NCI-H748 treated with DMSO at 0.1 percent for 48 hours (cell line): ENCODE data around the gene TBK1.

ENCODE experiments used
- DNase-seq: peaks from one replicate; lab custom pipeline; 2025; lab: John Stamatoyannopoulos, UW

TBK1 gene

DNA sequence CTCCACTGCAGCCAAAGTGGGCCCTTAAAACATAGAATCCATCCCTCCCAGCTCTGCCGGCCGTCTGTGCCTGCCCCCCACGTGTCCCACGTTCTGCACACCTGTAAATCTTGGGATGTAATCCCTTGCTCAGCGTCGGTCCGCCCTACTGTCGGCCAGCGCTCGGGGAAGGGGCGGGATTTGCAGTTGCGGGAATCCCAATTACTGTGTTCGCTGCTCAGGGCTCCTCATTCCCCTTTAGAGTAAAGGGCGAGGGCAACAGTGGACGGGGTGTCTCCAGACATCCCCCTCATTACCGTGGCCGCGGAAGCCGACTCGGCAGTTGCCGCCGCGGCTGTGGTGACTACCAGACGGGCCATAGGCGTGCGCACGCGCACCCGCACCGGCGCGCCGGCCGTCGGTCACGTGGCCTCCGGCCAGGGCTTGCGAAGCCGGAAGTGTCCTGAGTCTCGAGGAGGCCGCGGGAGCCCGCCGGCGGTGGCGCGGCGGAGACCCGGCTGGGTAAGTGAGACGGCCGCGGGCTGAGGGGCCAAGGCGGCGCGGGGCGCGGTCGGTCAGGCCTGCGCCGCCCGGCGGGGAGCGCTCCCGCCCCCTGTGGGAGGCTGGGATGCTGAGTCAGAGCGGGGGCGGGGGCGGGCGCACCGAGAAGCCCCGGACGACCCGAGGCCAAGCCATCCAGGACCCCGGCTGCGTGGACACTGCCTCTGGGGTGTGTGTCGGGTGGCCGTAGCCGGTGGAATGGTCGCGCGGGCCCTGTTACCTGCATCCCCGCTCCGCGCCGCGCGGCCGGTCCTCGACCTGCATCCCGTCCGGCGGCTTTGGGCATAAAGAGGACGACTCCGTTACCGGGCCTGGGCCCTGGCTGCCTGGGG is at the start of gene TBK1:
TBK1 (plus strand) TSS at position 434 of the 872 bp plus-strand sequence. CDS start 3,751 bp downstream, outside the sequence.
- peak; percentile 66 for DNase-seq

DNA sequence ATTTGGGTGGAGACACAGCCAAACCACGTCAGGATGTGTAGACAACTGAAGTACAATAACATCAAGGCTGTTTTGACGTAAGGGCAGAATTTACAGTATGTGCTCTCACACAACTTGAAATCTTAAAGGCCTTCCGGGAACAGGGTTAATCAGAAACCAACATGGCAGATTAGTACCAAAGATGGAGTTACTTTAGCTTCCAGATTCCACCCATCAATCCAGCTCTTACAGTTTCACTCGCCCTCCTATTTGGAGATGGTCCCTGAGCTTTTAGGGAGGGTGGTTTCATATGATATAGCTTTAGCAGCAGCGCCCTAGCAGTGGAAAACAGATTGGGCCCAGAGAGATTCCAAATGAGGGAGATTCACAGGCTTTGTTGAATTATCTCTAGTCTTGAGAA is 49.7 kb upstream of the TBK1 start:
- no peak for DNase-seq

DNA sequence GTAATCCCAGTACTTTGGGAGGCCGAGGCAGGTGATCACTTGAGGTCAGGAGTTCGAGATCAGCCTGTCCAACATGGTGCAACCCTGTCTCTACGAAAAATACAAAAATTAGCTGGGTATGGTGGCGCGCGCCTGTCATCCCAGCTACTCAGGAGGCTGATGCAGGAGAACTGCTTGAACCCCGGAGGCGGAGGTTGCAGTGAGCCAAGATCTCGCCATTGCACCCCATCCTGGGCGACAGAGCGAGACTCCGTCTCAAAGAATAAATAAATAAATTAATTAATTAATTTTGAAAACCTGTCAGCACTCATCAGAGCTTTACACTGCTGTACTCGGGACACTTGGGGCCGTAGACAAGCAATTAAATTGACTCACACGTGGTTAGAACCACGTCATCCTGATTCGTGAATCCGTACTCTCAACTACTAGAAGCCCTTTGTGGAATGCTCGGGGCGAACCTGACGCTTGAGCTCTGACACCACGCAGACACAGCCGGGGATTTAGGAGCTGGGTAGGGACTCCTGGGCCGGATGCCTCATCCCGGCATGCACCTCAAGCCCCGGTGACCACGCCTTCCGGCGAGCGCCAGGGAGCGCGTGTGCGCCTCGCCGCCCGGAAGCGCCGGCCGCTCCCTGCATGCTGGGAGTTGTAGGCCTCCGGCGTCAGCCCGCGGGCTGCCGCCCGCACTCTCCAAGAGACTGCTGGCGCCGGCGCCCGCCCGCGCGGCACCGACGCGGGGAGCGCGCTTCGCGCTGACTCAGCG is 48.0 kb upstream of the TBK1 start, which contains the start of gene XPOT:
XPOT (plus strand) TSS at position 686 of the 763 bp plus-strand sequence. CDS start 5,644 bp downstream, outside the sequence.
- DNase-seq, result peak; percentile 91

DNA sequence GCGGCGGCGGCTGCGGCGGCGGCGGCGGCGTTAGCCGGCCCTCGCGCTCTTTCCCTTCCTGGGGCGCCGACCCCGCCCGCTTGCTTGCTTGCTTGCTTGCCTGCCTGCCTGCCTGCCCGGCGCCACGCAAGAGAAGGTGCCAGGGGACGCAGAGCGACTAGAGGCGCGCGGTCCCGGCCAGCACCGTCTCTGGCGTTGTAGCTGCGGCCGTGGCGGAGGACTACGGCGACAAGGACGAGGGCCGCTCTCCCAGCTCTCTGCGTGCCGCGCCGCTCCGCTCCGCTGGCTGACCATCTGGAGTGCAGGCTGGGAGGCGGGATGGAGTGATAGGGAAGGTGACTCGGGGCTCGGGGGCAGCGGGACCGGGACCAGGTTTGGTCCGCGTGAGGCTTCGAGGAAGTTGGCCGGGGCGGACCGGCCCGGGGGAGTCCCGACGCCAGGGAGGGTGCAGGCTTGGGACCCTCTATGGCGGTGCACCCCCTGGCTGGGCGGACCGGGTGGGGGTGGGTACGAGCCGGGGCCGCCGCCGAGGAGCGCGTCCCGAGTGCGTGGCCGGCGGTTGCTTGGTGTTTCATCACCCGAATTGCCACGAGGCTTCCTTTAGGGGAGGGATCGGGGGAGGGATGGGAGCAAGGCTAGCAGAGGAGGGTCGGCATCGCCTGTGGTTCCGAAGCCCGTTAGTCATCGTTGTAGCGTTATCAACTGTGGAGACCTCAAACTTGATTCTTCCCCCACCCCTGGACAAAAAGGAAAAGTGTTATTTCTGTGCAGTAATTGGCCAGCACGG is 47.3 kb upstream of the TBK1 start:
- peak; percentile 4 for DNase-seq

DNA sequence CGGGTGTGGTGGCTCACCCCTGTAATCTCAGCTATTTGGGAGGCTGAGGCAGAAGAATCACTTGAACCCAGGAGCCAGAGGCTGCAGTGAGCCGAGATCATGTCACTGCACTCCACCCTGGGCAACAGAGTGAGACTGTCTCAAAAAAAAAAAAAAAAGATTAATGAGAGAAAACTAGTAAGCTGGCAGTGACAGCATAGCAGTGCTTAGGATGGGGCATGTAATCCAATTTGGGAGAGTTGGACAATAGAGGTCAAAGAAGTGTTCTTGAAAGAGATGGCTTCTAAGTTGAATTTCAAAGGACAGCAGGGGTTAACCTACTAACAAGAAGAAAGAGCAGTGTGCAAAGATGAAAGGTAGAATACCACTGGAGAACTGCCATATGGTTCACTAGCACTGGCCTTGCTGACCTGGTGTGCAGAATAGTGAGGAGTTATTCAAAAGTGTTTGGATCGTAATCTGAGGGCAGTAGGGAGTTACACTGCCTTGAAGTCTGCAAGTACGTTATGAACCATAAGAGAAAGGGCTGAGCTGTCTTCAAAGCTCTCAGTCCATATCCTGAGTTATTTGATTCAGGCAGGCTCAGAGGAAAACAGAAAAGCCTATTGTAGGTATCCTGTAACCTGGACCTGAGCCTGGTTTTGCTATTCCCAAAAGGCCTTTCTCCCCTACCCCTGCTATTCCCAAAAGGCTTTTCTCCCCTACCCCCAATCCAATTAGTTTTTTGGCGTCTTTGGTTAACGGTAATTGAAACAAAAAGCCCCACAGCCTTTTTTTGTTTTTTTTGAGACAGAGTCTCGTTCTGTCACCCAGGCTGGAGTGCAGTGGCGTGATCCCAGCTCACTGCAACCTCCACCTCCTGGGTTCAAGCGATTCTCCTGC is 44.3 kb upstream of the TBK1 start:
- no peak for DNase-seq

DNA sequence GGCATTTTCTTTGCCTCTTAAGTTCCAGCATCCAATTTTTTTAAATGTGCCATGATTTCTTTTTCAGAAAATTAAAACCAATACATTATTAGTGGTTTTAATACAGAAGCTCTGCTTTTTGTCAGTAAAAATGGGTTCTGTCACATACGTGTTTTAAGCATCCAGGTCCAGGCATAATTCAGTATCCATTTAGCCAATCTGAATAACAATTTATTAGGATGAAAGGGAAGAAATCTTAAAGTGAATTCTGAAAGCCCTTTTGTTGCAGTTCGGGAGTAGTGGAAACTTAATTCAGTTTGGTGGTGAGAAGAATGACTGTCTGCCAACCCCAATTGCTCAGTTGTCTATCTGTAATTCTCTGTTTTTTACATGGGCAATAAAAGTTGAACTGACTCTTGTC is 40.5 kb upstream of the TBK1 start:
- DNase-seq, result no peak

DNA sequence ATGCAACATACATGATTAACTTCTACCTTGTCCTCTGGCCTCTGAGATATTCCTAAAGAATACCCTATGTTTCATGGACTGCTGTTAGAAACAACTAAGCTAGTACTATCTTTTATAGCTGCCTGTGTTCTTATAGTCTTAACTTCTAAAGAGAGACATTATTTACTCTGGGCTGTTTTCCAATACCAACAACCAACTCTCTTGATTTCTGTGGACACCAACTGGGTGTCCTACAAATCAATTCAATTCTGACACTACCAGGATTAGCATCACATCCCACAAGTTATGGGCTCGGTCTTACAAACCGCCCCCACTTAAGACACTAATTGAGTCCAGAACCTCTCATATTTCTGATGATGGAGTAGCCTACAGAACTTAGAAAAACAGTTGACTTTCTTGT is 39.5 kb upstream of the TBK1 start:
- no peak for DNase-seq

DNA sequence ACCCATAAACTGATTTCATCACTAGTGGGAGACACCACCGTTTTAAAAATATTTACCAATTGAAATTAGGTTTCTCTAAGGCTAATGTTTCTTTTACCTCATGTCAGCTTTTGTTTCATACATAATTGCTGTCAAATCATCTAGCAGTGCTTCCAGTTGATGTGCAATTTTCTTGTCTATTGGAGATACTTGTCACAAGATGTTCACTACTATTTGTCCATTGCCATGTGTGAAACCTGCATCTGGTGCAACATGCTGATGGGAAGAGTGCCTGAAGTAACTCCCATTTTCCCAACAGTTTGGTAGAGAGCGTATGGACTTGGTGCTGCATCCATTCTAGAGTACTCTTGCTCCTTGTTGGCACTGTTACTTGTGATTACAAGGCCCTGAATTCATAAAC is 38.0 kb upstream of the TBK1 start:
- DNase-seq, result no peak

DNA sequence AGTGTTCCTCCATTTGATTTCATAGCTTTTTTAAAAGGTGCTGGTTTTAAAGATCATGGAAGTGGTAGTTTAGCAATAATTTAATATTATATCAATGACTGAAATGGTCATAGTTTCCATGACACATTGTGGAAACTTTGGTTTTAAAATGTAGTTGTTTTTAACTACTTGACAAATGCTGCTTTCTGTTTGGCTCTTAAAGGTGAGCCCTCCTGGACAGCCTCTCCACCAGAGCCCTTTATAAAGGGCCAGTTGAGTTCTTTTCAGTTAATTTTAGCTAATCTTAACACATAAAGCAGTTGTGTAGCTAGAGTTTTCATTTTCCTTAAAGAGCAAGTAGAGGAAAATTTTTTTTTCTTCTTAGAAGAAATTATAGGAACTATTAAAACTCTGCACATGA is 33.7 kb upstream of the TBK1 start:
- DNase-seq, result no peak

DNA sequence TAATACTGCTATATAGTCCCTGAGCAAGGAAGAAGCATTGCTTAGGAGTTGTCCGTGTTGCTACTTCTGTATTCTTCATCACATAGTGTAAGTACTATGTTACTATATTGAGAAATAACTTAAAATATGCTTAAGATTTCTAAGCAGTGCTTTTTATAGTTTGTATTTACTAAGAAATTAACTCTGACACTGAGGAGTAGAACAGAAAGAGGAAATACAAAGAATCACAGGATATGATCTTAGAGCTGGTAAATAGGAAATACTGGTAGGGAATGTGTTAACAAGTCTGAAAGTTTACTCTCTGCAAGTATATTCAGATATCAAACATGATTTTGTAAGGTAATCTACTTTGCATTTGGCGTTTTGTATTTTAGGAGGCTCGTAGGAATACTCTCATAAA is 32.2 kb upstream of the TBK1 start:
- no peak for DNase-seq

DNA sequence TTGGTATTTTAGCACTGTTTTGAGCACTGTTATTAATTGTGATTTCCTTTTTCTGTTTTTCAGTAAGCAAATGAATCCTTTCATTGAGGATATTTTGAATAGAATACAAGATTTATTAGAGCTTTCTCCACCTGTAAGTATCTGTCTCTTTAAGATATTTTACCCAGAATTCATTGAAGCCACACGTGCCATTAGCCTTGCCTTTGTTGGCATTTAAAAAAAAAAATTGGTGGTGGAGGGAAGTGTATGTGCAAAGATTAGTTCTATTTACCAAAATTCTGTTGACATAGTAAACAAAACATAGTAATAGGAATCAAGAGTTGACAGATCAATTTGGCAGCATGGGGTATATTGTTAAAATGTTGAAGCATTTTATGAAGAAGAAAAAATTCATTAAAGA is 23.9 kb upstream of the TBK1 start:
- no peak for DNase-seq

DNA sequence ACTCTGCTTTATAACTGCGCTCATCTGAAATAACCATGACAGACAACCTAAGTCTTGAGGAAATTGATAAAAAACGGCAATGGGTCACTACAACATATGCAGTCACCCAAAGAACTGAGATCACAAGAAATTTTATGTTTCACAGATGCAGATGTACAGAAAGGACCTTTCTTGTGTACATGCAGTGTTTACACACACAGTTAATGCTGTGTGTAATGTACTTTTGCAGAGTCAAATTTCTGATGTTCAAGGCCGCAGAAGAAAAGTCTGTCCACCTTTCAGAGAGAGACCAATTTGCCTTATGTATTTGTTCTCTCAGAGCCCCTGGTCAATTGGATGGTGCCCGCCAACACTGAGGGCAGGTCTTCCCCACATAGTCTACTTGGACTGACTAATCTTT is 23.0 kb upstream of the TBK1 start:
- DNase-seq, result no peak

DNA sequence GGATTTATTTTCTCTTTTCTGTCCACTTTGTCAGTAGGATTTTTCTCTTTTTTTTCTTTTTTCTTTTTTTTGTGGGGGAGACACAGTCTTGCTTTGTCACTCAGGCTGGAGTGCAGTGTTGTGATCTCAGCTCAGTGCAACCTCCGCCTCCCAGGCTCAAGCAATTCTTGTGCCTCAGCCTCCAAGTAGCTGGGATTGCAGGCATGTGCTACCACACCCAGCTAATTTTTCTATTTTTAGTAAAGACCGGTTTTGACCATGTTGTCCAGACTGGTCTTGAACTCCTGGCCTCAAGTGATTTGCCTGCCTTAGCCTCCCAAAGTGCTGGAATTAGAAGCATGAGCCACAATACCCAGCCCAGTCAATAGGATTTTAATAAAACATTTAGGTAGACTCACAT is 21.0 kb upstream of the TBK1 start:
- no peak for DNase-seq

DNA sequence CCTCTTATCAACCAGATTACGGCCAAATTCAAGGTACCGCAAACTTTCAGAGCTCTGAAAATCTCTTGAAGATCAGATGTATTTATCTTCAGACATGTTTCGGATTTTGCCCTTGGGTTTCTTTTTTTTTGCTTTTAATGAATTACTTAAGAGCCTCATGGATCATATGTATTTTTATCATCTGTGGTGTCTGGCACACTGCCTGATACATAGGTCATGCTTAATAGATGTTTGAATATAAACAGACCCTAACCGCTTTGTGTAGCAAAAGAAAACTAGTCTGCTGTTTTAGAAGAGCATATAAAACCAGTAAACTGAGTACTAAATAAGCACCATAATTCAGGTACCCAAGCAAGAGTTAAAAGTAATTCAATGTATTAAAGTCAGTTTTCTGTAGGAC is 20.1 kb upstream of the TBK1 start:
- no peak for DNase-seq

DNA sequence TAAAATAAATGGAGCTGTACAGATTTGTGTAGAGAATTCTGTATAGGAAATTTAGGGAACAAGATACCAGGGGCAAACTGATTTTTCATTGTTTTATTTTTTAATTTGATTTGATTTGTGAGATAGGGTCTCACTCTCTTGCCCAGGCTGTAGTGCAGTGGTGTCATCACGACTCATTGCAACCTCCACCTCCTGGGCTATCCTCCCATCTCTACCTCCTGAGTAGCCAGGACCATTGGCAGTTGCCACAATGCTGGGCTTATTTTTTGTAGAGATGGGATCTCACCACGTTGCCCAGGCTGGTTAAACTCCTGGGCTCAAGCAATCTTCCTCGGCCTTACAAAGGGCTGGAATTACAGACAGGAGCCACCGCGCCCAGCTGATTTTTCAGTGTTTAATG is 18.0 kb upstream of the TBK1 start:
- DNase-seq, result no peak

DNA sequence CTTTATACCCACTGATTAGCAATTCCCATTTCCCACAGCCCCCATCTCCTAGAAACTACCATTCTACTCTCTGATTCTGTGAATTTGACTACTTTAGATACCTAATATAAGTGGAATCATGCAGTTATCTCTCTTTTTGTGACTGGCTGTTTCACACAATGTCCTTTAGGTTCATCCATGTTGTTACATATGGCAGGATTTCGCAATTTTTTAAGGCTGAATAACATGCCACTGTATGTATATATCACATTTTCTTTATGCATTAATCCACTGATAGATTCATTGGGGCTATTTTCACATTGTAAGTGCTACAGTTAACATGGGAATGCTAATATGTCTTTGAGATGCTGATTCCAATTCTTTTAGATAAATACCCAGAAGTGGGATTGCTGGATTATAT is 11.8 kb upstream of the TBK1 start:
- no peak for DNase-seq

DNA sequence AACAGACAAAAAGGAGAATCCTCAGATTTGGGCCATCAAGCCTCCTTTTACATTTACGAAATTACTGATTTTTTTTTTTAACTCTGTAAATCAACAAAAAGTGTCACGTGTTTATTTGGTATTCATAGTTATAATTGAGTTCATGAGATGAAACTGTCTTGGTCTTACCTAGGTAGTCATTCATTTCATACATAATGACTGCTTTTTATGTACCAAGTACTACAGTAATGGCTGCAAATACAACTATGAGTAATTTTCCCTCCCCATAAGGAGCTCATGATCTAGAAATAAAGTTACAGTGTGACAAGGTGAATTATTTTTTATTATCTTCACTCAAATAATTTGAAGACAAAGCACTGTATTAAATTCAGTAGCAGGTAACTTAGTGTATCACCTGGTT is 6.4 kb upstream of the TBK1 start:
- DNase-seq, result no peak

DNA sequence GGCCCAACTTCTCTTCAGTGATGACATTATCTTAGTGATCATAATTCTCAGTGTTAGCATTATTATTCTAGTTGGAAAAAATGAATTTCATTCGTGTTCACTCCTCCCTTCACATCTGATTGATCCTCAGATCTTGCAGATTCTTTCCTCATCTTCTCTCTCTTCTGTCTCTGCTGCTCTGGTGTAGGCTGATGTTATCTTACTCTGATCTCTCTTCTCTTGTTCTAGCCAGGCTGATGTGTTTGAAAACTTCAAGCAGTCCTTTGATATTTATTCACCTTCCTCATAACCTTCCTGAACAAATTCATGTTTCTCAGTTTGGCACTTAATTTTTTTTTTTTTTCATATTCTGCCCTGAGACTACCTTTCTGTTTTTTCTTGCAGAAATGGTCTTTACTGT is 5.6 kb upstream of the TBK1 start:
- DNase-seq, result no peak

DNA sequence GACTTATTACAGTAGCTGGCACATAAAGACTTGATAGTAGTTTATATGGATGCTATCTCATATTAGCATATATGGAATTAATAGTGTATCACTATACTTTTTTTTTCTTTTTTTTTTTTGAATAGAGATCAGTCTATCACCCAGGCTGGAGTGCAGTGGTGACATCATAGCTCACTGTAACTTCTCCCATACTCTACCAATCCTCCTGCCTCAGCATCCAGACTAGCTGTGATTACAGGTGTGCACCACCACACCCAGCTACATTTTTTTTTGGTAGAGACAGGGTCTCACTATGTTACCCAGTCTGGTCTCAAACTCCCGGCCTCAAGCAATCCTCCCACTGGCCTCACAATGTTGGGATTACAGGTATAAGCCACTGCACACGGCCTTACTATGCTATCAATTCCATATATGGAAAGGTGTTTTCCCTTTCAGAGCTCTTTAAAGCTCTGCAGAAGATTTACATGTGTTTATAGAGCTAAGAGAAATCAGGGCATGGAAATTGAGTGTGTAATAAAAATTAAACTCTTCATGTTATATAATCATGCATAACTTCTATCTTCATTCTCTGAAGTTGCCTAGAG is 1.8 kb upstream of the TBK1 start:
- no peak for DNase-seq

DNA sequence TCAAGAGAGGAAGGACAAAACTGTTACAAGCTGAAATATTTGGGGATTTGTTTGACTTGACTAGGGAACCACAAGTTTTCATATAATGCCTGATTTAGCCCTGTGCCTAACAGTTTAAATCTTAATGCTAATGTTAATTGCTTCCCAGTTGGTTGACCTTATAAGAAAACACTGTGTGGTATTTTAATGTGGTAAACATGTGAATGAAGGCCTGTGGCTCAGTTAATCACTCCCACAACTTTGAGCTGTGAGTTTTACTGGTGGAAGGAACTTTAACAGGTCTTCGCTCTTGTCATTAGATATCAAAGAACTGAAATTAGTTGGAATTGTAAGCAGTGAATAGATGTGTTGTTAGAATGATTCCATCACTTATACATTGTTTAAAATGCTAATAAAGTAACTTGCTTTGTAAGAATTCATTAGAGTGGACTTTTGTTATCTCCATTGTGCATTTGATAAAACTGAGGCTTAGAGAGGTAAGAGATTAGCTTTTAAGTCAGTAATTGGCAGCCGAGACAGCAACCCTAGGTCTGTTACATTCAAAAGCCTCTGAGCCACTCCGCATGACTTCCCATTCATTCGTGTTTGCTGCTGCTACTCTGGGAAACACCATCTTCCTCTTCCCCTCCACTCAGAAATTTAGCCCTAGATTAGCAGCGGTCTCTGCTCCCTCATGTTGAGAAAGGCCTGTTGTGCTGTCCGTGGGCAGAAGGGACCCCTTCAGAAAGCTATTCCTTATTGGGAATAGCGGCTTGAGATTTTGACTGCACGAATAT is 1.0 kb upstream of the TBK1 start:
- DNase-seq, result peak; percentile 36
